Keratinocyte (primary cell): ENCODE results near the gene CACNA1I. TPM values are rescaled to one million over a fixed set of nuclear protein-coding genes. Genes with fewer than 3 reads are reported as not detected.

Source experiments
- DNase-seq: peaks from one replicate; pipeline ENCODE4 v3.0.0-alpha.2; 2011; ENCODE audit warnings: low read depth, missing footprints, low spot score
- FAIRE-seq: peaks from 2 replicates; lab custom pipeline; 2011; peaks lifted over from hg19 to GRCh38; lab: Jason Lieb, UNC
- H2AFZ ChIP-seq: 2 replicates; pipeline ENCODE4 v1.6.0; 2012; ENCODE audit warnings: low read length, control low read depth, inconsistent platforms; ENCODE audit not compliant: control insufficient read depth
- H3K27ac ChIP-seq: 2 replicates; pipeline ENCODE4 v1.5.1; 2011; ENCODE audit warnings: low read length; ENCODE audit not compliant: control insufficient read depth, insufficient read depth
- H3K27me3 ChIP-seq: 3 replicates; pipeline ENCODE4 v1.6.0; 2011; ENCODE audit warnings: low read length; ENCODE audit not compliant: control insufficient read depth, insufficient read depth; ENCODE audit errors: extremely low read depth
- H3K36me3 ChIP-seq, 2 experiments: 2 replicates in 1 of 2; 3 replicates in 1 of 2; pipeline ENCODE4 v1.5.1; 2011; ENCODE audit warnings: low read length in 2 of 2, mild to moderate bottlenecking in 1 of 2; ENCODE audit not compliant: control insufficient read depth in 2 of 2, insufficient read depth in 2 of 2; ENCODE audit errors: extremely low read depth in 1 of 2
- H3K4me1 ChIP-seq: 3 replicates; pipeline ENCODE4 v1.5.1; 2011; ENCODE audit warnings: low read length; ENCODE audit not compliant: control insufficient read depth, insufficient read depth; ENCODE audit errors: extremely low read depth
- H3K4me2 ChIP-seq: 3 replicates; pipeline ENCODE4 v1.6.0; 2011; ENCODE audit warnings: low read depth, low read length; ENCODE audit not compliant: control insufficient read depth, insufficient read depth; ENCODE audit errors: extremely low read depth
- H3K4me3 ChIP-seq, 3 experiments: fragments of 200-600 bp in 1 of 3; sonication (generic) in 1 of 3; 2 replicates in 2 of 3; 3 replicates in 1 of 3; pipeline ENCODE4 v1.5.1; 2011 to 2016; ENCODE audit warnings: low read length in 3 of 3, mild to moderate bottlenecking in 3 of 3, control low read depth in 2 of 3, inconsistent platforms in 1 of 3, low read depth in 1 of 3, mixed read lengths in 1 of 3, mixed run types in 1 of 3, moderate library complexity in 1 of 3; ENCODE audit not compliant: control insufficient read depth in 2 of 3, insufficient read depth in 2 of 3; ENCODE audit errors: extremely low read depth in 1 of 3
- H3K79me2 ChIP-seq: 2 replicates; pipeline ENCODE4 v1.6.0; 2012; ENCODE audit warnings: low read length; ENCODE audit not compliant: control insufficient read depth, insufficient read depth
- H3K9ac ChIP-seq: 3 replicates; pipeline ENCODE4 v1.6.0; 2011; ENCODE audit warnings: low read length; ENCODE audit not compliant: control insufficient read depth, insufficient read depth; ENCODE audit errors: extremely low read depth
- H3K9me1 ChIP-seq: 3 replicates; pipeline ENCODE4 v1.6.0; 2011; ENCODE audit warnings: low read length; ENCODE audit not compliant: control insufficient read depth, insufficient read depth; ENCODE audit errors: extremely low read depth
- H3K9me3 ChIP-seq: 2 replicates; pipeline ENCODE4 v1.5.1; 2012; ENCODE audit warnings: low read depth, low read length; ENCODE audit not compliant: control insufficient read depth
- H4K20me1 ChIP-seq: 3 replicates; pipeline ENCODE4 v1.6.0; 2011; ENCODE audit warnings: low read length; ENCODE audit not compliant: control insufficient read depth, insufficient read depth; ENCODE audit errors: extremely low read depth
- CTCF ChIP-seq, 3 experiments: IDR thresholded peaks in 1 of 3; conservative IDR thresholded peaks in 1 of 3; optimal IDR thresholded peaks in 1 of 3; 2 replicates in 2 of 3; 3 replicates in 1 of 3; pipeline versions ENCODE3 to v1.5.1; 2011; ENCODE audit warnings: low read length in 3 of 3, mild to moderate bottlenecking in 3 of 3, moderate library complexity in 2 of 3, control low read depth in 1 of 3, inconsistent platforms in 1 of 3; ENCODE audit not compliant: insufficient read depth in 2 of 3; ENCODE audit errors: extremely low read depth in 1 of 3
- EZH2 ChIP-seq: IDR thresholded peaks from one replicate; pipeline ENCODE4 v1.6.1; 2012; ENCODE audit warnings: inconsistent platforms, mild to moderate bottlenecking, low read length, moderate library complexity
- dilution Hi-C: fragments of 300-500 bp; cut with MboI; formaldehyde crosslinking; loops from one replicate; pipeline ENCODE4 v1.7.0; 2020; ENCODE audit warnings: low sequenced_read_pairs; ENCODE audit not compliant: extremely low pct_ligation_motif_present
- polyA plus RNA-seq, 5 experiments: library from polyadenylated mRNA; depleted of rRNA in 3 of 5; stranded (reverse) in 3 of 5; stranded (forward) in 1 of 5; unstranded in 1 of 5; fragments of >200 nt; gene quantifications; 1 replicate in 1 of 5; 2 replicates in 3 of 5; 3 replicates in 1 of 5; pipeline versions ENCODE4 v1.2.1 to v1.2.3, GENCODE V29; 2011 to 2012; ENCODE audit warnings: missing spikeins in 2 of 5, low read depth in 1 of 5, low replicate concordance in 1 of 5

The CACNA1I gene
- polyA plus RNA-seq, 1 donor (not counting 4 experiments of a cell fraction or from before 2014, with no cell fraction given), result not detected

- H3K4me3 ChIP-seq, result no peak overlapping the region
- H3K27me3 ChIP-seq, result peaks cover 26% of the 10 kb centered on the region
- H2AFZ ChIP-seq, result no peak overlapping the region
- no peaks in the 10 kb centered on the region for H3K9me3 ChIP-seq
- DNase-seq (no peak), FAIRE-seq (no peak)
- H3K4me1 ChIP-seq, result peaks cover 8% of the 10 kb centered on the region
- H4K20me1 ChIP-seq, result no peaks in the 10 kb centered on the region
- dilution Hi-C loops, result no loop called here
- TF ChIP-seq EZH2 (no peak), CTCF (optimal IDR thresholded peaks at IDR 0.05 in 1 of 3, IDR thresholded peaks at IDR 0.05 in 1 of 3, conservative IDR thresholded peaks at IDR 0.05 in 1 of 3; ENCODE audit: extremely low read depth in 1 of 3, insufficient read depth in 2 of 3, low read length in 3 of 3) (no peak)
- no peaks in the 10 kb centered on the region for H3K79me2 ChIP-seq
- no peak overlapping the region for H3K9ac ChIP-seq
- no peaks in the 10 kb centered on the region for H3K9me1 ChIP-seq
- no peak overlapping the region for H3K4me2 ChIP-seq
- H3K27ac ChIP-seq, result no peak overlapping the region
- no peaks in the 10 kb centered on the region for H3K36me3 ChIP-seq
Observed at GRCh38 chr22:39597236-39597869, 26.8 kb downstream of the CACNA1I start.

GRCh38 chr22:39598017-39598965 is 27.7 kb downstream of the CACNA1I start:
- dilution Hi-C loops, result no loop called here

More at GRCh38 chr22:39598017-39598965, 27.7 kb downstream of the CACNA1I start:
- peaks cover 30% of the 10 kb centered on the region for H3K27me3 ChIP-seq
- H3K9me1 ChIP-seq, result no peaks in the 10 kb centered on the region
- no peak overlapping the region for H2AFZ ChIP-seq
- TF ChIP-seq CTCF (optimal IDR thresholded peaks at IDR 0.05 in 1 of 3, IDR thresholded peaks at IDR 0.05 in 1 of 3, conservative IDR thresholded peaks at IDR 0.05 in 1 of 3; ENCODE audit: extremely low read depth in 1 of 3, insufficient read depth in 2 of 3, low read length in 3 of 3) (peak; percentile 14 to 32 (median 32)), EZH2 (no peak)
- no peaks in the 10 kb centered on the region for H3K79me2 ChIP-seq
- no peak overlapping the region for H3K4me3 ChIP-seq
- H4K20me1 ChIP-seq, result no peaks in the 10 kb centered on the region
- no peaks in the 10 kb centered on the region for H3K36me3 ChIP-seq
- no peak overlapping the region for H3K27ac ChIP-seq
- H3K9ac ChIP-seq, result no peak overlapping the region
- FAIRE-seq (no peak), DNase-seq (no peak)
- peaks cover 2% of the 10 kb centered on the region for H3K4me1 ChIP-seq
- H3K9me3 ChIP-seq, result no peaks in the 10 kb centered on the region
- H3K4me2 ChIP-seq, result no peak overlapping the region
